ENCODE data around the gene MGAT4A. TPM values are rescaled to one million over a fixed set of nuclear protein-coding genes. Genes with fewer than 3 reads are reported as not detected.

MGAT4A gene
- total RNA-seq, 4 donors from 2014 or later, result 4.2 to 14.1 (median 12.2) TPM

DNA sequence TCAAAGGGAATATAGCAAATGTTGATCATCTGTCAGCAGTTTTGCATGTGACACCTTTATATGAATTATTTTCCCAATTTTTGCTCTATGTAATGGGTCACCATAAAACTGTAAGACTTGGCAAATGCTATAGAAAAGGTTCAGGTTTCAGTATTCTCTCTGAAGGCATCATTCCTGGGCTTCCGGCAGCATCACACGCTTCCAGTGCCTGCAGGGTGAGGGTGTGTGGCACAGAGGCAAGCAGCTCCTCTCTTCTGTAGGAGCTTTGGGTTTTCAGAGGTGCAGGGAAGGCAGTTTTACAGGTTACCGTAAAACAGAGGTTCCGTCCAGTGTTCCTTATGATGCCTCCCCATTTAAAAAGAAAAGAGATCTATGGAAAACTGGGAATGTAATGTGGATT is 141.4 kb downstream of the MGAT4A start:
- Histone ChIP-seq H3K4me1 (no peaks in the 10 kb centered on the region), H3K9me3 (no peaks in the 10 kb centered on the region), H3K27ac (no peak overlapping the region), H3K27me3 (no peaks in the 10 kb centered on the region), H3K36me3 (no peaks in the 10 kb centered on the region), H3K4me3 (no peak overlapping the region)
- ATAC-seq, result no peak
- TF ChIP-seq, protein P1, sequence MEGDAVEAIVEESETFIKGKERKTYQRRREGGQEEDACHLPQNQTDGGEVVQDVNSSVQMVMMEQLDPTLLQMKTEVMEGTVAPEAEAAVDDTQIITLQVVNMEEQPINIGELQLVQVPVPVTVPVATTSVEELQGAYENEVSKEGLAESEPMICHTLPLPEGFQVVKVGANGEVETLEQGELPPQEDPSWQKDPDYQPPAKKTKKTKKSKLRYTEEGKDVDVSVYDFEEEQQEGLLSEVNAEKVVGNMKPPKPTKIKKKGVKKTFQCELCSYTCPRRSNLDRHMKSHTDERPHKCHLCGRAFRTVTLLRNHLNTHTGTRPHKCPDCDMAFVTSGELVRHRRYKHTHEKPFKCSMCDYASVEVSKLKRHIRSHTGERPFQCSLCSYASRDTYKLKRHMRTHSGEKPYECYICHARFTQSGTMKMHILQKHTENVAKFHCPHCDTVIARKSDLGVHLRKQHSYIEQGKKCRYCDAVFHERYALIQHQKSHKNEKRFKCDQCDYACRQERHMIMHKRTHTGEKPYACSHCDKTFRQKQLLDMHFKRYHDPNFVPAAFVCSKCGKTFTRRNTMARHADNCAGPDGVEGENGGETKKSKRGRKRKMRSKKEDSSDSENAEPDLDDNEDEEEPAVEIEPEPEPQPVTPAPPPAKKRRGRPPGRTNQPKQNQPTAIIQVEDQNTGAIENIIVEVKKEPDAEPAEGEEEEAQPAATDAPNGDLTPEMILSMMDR (IDR thresholded peaks at IDR 0.05 in 4 of 5, conservative IDR thresholded peaks at IDR 0.05 in 1 of 5), result no peak
- no peak for TF ChIP-seq POLR2A (IDR thresholded peaks at IDR 0.05)
- intact Hi-C loops (cut with DNase I; ENCODE audit: low total_unique reads) (no loop called here), in situ Hi-C loops (cut with MboI; ENCODE audit: low sequenced_read_pairs in 4 of 4) (no loop called here)
- no peak for DNase-seq

DNA sequence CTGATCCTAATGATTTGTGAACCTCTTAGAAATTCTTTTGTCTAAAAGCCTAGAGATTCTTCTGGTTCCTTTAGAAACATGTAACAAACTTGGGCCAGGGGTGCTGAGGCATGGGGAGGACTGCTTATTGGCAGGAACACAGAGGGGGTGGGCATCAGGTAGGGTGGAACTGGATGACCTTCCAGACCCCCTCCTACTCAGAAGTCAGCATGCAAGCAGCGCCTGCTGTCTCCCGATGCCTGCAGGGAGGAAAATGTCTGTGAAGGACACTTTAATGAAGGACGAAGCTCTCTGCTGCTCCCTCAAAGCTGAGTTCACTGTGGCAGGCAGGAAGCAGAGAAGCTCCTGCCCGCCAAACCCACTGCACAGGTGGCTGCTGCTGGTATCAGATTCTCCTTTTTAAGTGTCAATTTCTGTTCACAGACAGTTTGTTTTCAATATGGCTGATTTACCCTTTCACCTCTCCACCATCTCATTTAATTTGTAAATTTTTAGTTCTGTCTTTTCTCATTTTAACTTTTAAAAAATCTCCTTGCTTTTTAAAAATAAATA is 142.0 kb downstream of the MGAT4A start:
- no peaks in the 10 kb centered on the region for H3K9me3 ChIP-seq
- no peak overlapping the region for H3K4me3 ChIP-seq
- ATAC-seq, result no peak
- TF ChIP-seq, protein P1 (IDR thresholded peaks at IDR 0.05 in 4 of 5, conservative IDR thresholded peaks at IDR 0.05 in 1 of 5), result no peak
- TF ChIP-seq POLR2A (IDR thresholded peaks at IDR 0.05), result no peak
- intact Hi-C loops (cut with DNase I; ENCODE audit: low total_unique reads), result no loop called here
- DNase-seq, result no peak
- no peak overlapping the region for H3K27ac ChIP-seq
- no peaks in the 10 kb centered on the region for H3K27me3 ChIP-seq
- H3K36me3 ChIP-seq, result no peaks in the 10 kb centered on the region
- H3K4me1 ChIP-seq, result no peaks in the 10 kb centered on the region
- in situ Hi-C loops (cut with MboI; ENCODE audit: low sequenced_read_pairs in 4 of 4), result no loop called here

DNA sequence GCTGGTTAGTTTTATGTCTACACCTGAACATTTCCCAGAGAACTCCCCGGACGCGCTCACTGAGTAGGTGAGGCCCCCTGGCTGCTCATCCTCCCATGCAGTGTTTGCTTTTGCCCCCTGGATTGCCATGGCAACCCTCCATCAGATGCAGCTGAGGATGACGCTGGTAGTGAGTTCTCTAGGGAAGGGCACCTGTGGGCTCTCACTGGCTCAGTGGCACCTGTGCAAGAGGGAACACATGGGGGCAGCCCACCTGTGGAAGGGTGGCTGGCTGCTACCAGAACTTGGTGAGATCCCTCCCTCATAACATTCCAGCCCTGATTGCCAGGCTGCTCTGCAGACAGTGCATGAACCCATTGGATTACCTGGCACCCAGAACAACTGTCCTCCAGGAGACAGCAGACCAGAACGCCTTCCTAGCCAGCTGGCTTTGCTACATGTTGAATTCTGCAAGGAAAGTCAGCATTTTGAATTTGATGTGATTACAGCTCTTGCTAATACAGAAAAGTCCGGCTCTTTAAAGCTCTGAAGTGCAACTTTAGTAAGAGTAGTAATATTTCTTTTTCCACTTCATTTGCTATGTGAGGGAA is 144.3 kb downstream of the MGAT4A start:
- ATAC-seq, result no peak
- in situ Hi-C loops (cut with MboI; ENCODE audit: low sequenced_read_pairs in 4 of 4), result no loop called here
- no peak for DNase-seq

DNA sequence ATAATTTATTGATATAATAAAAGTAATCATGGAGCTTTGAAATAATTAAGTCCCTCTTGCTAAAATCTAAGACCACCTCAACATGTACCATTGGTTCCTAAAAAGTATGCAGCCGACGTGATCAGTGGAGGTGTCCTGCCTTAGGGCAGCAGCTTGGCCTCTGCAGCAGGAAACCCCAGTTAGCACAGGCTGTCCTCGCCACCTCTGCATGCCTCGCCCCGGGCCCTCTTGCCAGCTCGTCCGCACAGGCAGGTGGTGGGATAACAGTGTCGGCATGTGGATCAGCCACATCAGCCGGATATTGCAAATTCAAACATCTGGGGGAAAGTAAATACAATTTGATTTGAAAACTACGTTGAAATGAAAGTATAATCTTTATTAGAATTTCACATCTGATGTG is 145.5 kb downstream of the MGAT4A start:
- H3K4me3 ChIP-seq, result no peak overlapping the region
- intact Hi-C loops (cut with DNase I; ENCODE audit: low total_unique reads) (no loop called here), in situ Hi-C loops (cut with MboI; ENCODE audit: low sequenced_read_pairs in 4 of 4) (no loop called here)
- H3K27me3 ChIP-seq, result no peaks in the 10 kb centered on the region
- H3K4me1 ChIP-seq, result no peaks in the 10 kb centered on the region
- ATAC-seq (no peak), DNase-seq (no peak)
- peaks cover 0 to 14% of the 10 kb centered on the region in 2 donors for H3K36me3 ChIP-seq
- H3K9me3 ChIP-seq, result no peaks in the 10 kb centered on the region
- no peak overlapping the region for H3K27ac ChIP-seq
- TF ChIP-seq, protein P1 (IDR thresholded peaks at IDR 0.05 in 4 of 5, conservative IDR thresholded peaks at IDR 0.05 in 1 of 5), result no peak
- no peak for TF ChIP-seq POLR2A (IDR thresholded peaks at IDR 0.05)

More for the DNA sequence above, 144.3 kb downstream of the MGAT4A start:
- Histone ChIP-seq H3K36me3 (peaks cover 0 to 14% of the 10 kb centered on the region in 2 donors), H3K9me3 (no peaks in the 10 kb centered on the region), H3K27ac (no peak overlapping the region), H3K4me3 (no peak overlapping the region), H3K27me3 (no peaks in the 10 kb centered on the region), H3K4me1 (no peaks in the 10 kb centered on the region)
- TF ChIP-seq, protein P1 (IDR thresholded peaks at IDR 0.05 in 4 of 5, conservative IDR thresholded peaks at IDR 0.05 in 1 of 5), result no peak
- no peak for TF ChIP-seq POLR2A (IDR thresholded peaks at IDR 0.05)
- intact Hi-C loops (cut with DNase I; ENCODE audit: low total_unique reads), result no loop called here

All from gastrocnemius medialis (tissue), 4 donors.